Liver (tissue), 3 donors: ENCODE data around the gene SUSD5.

ENCODE experiments used
- FOXA1 ChIP-seq: IDR thresholded peaks from 2 replicates; pipeline ENCODE4 v1.6.1; 2016; ENCODE audit warnings: antibody characterized with exemption
- HNF4G ChIP-seq: IDR thresholded peaks from 2 replicates; pipeline ENCODE4 v1.6.1; 2016; ENCODE audit warnings: antibody characterized with exemption
- JUND ChIP-seq, 2 donors: IDR thresholded peaks; 2 replicates each; pipeline ENCODE4 v1.6.1; 2016; ENCODE audit warnings: antibody characterized with exemption in 2 of 2
- RAD21 ChIP-seq, 2 donors: IDR thresholded peaks; 2 replicates each; pipeline ENCODE4 v1.6.1; 2016; ENCODE audit warnings: antibody characterized with exemption in 2 of 2, mild to moderate bottlenecking in 2 of 2
- RXRA ChIP-seq, 2 donors: IDR thresholded peaks; 2 replicates each; pipeline ENCODE4 v1.6.1; 2017 to 2018; ENCODE audit warnings: antibody characterized with exemption in 2 of 2, mild to moderate bottlenecking in 1 of 2
- SP1 ChIP-seq: IDR thresholded peaks from 2 replicates; pipeline ENCODE4 v1.6.1; 2018; ENCODE audit warnings: antibody characterized with exemption, mild to moderate bottlenecking
- YY1 ChIP-seq: IDR thresholded peaks from 2 replicates; pipeline ENCODE4 v1.6.1; 2016; ENCODE audit warnings: antibody characterized with exemption, mild to moderate bottlenecking
- TF ChIP-seq, protein P1 (sequence below): IDR thresholded peaks from 2 replicates; pipeline ENCODE4 v1.6.1; 2016; ENCODE audit warnings: antibody characterized with exemption
- TF ChIP-seq, protein P2 (sequence below): IDR thresholded peaks from 2 replicates; pipeline ENCODE4 v1.6.1; 2016; ENCODE audit warnings: antibody characterized with exemption
- TF ChIP-seq, protein P3 (sequence below): fragments of 150-350 bp; IDR thresholded peaks from 2 replicates; pipeline ENCODE4 v1.5.1; 2017; ENCODE audit warnings: improper control_type of control experiment, low read depth, low read length; ENCODE audit not compliant: missing input control
- donor health status: healthy.
- donor health status: healthy.

DNA sequence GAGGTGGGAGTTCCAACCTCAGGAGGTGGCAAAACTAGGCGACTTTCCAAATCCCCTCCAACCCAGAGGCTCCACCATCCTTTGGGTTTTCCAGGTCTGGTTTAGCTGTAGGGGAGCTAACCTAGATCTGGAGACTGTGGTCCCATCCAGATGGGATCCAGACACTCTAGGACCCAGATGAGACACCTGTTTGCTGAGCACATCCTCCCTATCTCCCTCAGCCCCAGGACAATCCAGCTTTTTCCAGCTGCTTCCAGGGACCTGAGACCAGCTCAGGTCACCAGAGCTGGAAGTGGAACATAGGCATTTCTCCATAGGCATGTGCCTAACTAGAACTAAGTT, 86.6 kb downstream of the SUSD5 start:
- TF ChIP-seq JUND (IDR thresholded peaks at IDR 0.05) = no peak
- TF ChIP-seq, protein P1, sequence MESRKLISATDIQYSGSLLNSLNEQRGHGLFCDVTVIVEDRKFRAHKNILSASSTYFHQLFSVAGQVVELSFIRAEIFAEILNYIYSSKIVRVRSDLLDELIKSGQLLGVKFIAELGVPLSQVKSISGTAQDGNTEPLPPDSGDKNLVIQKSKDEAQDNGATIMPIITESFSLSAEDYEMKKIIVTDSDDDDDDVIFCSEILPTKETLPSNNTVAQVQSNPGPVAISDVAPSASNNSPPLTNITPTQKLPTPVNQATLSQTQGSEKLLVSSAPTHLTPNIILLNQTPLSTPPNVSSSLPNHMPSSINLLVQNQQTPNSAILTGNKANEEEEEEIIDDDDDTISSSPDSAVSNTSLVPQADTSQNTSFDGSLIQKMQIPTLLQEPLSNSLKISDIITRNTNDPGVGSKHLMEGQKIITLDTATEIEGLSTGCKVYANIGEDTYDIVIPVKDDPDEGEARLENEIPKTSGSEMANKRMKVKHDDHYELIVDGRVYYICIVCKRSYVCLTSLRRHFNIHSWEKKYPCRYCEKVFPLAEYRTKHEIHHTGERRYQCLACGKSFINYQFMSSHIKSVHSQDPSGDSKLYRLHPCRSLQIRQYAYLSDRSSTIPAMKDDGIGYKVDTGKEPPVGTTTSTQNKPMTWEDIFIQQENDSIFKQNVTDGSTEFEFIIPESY = no peak
- TF ChIP-seq, protein P2, sequence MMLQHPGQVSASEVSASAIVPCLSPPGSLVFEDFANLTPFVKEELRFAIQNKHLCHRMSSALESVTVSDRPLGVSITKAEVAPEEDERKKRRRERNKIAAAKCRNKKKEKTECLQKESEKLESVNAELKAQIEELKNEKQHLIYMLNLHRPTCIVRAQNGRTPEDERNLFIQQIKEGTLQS = no peak
- TF ChIP-seq, protein P3, sequence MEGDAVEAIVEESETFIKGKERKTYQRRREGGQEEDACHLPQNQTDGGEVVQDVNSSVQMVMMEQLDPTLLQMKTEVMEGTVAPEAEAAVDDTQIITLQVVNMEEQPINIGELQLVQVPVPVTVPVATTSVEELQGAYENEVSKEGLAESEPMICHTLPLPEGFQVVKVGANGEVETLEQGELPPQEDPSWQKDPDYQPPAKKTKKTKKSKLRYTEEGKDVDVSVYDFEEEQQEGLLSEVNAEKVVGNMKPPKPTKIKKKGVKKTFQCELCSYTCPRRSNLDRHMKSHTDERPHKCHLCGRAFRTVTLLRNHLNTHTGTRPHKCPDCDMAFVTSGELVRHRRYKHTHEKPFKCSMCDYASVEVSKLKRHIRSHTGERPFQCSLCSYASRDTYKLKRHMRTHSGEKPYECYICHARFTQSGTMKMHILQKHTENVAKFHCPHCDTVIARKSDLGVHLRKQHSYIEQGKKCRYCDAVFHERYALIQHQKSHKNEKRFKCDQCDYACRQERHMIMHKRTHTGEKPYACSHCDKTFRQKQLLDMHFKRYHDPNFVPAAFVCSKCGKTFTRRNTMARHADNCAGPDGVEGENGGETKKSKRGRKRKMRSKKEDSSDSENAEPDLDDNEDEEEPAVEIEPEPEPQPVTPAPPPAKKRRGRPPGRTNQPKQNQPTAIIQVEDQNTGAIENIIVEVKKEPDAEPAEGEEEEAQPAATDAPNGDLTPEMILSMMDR = no peak
- no peak for TF ChIP-seq RAD21 (IDR thresholded peaks at IDR 0.05)
- no peak for TF ChIP-seq FOXA1
- no peak for TF ChIP-seq RXRA (IDR thresholded peaks at IDR 0.05)
- TF ChIP-seq SP1 = no peak
- TF ChIP-seq HNF4G = no peak
- no peak for TF ChIP-seq YY1
